Testis (tissue), 2 donors: ENCODE results near the gene SORCS3.

Source experiments
- POLR2A ChIP-seq: fragments of 450-650 bp; IDR thresholded peaks from one replicate; pipeline ENCODE4 v1.6.1; 2017; ENCODE audit warnings: antibody characterized with exemption, mild to moderate bottlenecking, moderate library complexity
- TF ChIP-seq, protein P1 (sequence below), 3 experiments: fragments of 450-650 bp in 2 of 3; fragments of 200-600 bp in 1 of 3; sonication (generic) in 1 of 3; IDR thresholded peaks; one replicate each; pipeline ENCODE4 v1.5.1; 2016 to 2019; ENCODE audit warnings: antibody characterized with exemption in 3 of 3, mild to moderate bottlenecking in 2 of 3, moderate library complexity in 1 of 3

DNA sequence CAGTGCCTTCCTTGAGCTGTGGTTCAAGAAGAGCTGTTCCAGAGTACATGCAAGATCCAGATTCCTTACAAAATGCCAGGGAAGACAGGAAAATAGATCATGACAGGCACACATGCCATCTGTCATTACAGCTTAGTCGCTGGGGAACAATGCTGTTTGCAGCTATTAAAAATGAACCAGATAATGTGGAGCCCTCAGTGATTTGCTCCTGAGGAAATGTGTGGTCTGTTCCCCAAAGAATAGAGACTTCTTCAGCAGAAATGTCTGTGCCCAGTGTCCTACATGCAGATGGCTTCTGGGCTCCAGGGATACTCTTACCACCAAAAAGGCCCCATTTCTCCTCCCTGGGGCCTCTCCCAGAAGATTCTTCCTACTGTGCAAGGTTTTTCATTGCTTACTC lies 627.9 kb downstream of the SORCS3 start:
- TF ChIP-seq, protein P1, sequence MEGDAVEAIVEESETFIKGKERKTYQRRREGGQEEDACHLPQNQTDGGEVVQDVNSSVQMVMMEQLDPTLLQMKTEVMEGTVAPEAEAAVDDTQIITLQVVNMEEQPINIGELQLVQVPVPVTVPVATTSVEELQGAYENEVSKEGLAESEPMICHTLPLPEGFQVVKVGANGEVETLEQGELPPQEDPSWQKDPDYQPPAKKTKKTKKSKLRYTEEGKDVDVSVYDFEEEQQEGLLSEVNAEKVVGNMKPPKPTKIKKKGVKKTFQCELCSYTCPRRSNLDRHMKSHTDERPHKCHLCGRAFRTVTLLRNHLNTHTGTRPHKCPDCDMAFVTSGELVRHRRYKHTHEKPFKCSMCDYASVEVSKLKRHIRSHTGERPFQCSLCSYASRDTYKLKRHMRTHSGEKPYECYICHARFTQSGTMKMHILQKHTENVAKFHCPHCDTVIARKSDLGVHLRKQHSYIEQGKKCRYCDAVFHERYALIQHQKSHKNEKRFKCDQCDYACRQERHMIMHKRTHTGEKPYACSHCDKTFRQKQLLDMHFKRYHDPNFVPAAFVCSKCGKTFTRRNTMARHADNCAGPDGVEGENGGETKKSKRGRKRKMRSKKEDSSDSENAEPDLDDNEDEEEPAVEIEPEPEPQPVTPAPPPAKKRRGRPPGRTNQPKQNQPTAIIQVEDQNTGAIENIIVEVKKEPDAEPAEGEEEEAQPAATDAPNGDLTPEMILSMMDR (IDR thresholded peaks at IDR 0.05) = no peak
- TF ChIP-seq POLR2A = no peak
